MM.1S (cell line): ENCODE data around the gene SH3GL2.
A peak's percentile ranks its signal among the peaks of the same experiment; 100 is the strongest.

Experiments used
- CTCF ChIP-seq: fragments of 300-600 bp; sonication (generic); IDR thresholded peaks from 2 replicates; pipeline ENCODE4 v1.5.1; 2016; ENCODE audit warnings: antibody characterized with exemption, low read length, mixed read lengths
- EZH2 ChIP-seq: fragments of 300-600 bp; sonication (generic); optimal IDR thresholded peaks from 2 replicates; pipeline ENCODE3; 2017; ENCODE audit warnings: low read depth, mild to moderate bottlenecking, antibody characterized with exemption, low read length, mixed read lengths
- EZH2phosphoT487 ChIP-seq: fragments of 300-600 bp; sonication (generic); IDR thresholded peaks from 2 replicates; pipeline ENCODE4 v1.6.1; 2018; ENCODE audit warnings: antibody characterized with exemption, low read length

- TF ChIP-seq CTCF (peak; percentile 39), EZH2phosphoT487 (no peak), EZH2 (no peak)
Observed at GRCh38 chr9:17531642-17532254, 47.1 kb upstream of the SH3GL2 start.
